OCI-LY1 (cell line): ENCODE results near the gene PTPRD.

Experiments
- H2AFZ ChIP-seq: fragments of 200-600 bp; sonication (generic), shearing (Covaris generic); 2 replicates; pipeline ENCODE4 v1.6.0; 2014; ENCODE audit warnings: antibody characterized with exemption, mild to moderate bottlenecking, low read length
- H3F3A ChIP-seq: fragments of 200-600 bp; sonication (generic), shearing (Covaris generic); 2 replicates; pipeline ENCODE4 v1.6.0; 2014; ENCODE audit warnings: mild to moderate bottlenecking, antibody characterized with exemption, low read length, moderate library complexity; ENCODE audit not compliant: insufficient read depth
- H3K27ac ChIP-seq: fragments of 200-600 bp; sonication (generic); 2 replicates; pipeline ENCODE4 v1.5.1; 2014; ENCODE audit warnings: low read length, mixed run types, mild to moderate bottlenecking, low read depth; ENCODE audit not compliant: poor library complexity, severe bottlenecking
- H3K27me3 ChIP-seq: fragments of 200-600 bp; sonication (generic); 2 replicates; pipeline ENCODE4 v1.6.0; 2014; ENCODE audit warnings: antibody characterized with exemption, mild to moderate bottlenecking, low read length, moderate library complexity; ENCODE audit not compliant: insufficient read depth
- H3K36me3 ChIP-seq: fragments of 200-600 bp; sonication (generic); 2 replicates; pipeline ENCODE4 v1.6.1; 2014; ENCODE audit warnings: mild to moderate bottlenecking, antibody characterized with exemption, low read length, moderate library complexity, mixed read lengths; ENCODE audit not compliant: insufficient read depth
- H3K4me1 ChIP-seq: fragments of 200-600 bp; sonication (generic); 2 replicates; pipeline ENCODE4 v1.5.1; 2014; ENCODE audit warnings: mild to moderate bottlenecking, low read length, moderate library complexity; ENCODE audit not compliant: insufficient read depth, severe bottlenecking
- H3K4me2 ChIP-seq: fragments of 200-600 bp; sonication (generic), shearing (Covaris generic); 2 replicates; pipeline ENCODE4 v1.6.1; 2014; ENCODE audit warnings: low read length
- H3K4me3 ChIP-seq: fragments of 200-600 bp; sonication (generic); 2 replicates; pipeline ENCODE4 v1.5.1; 2014; ENCODE audit warnings: low read length, low read depth, mild to moderate bottlenecking, mixed read lengths; ENCODE audit not compliant: poor library complexity, severe bottlenecking
- H3K79me2 ChIP-seq: fragments of 200-600 bp; shearing (Covaris generic); 2 replicates; pipeline ENCODE4 v1.6.1; 2016; ENCODE audit warnings: mixed run types, low read length, mixed read lengths; ENCODE audit not compliant: insufficient read depth
- H3K9ac ChIP-seq: fragments of 200-600 bp; sonication (generic), shearing (Covaris generic); 2 replicates; pipeline ENCODE4 v1.6.1; 2014; ENCODE audit warnings: mild to moderate bottlenecking, low read length, mixed read lengths
- H3K9me2 ChIP-seq: fragments of 200-600 bp; sonication (generic), shearing (Covaris generic); 2 replicates; pipeline ENCODE4 v1.6.1; 2014; ENCODE audit warnings: low read depth, mild to moderate bottlenecking, low read length, mixed read lengths
- H3K9me3 ChIP-seq: fragments of 200-600 bp; shearing (Covaris generic); 2 replicates; pipeline ENCODE4 v1.6.1; 2014; ENCODE audit warnings: low read length, mixed read lengths
- H4K20me1 ChIP-seq: fragments of 200-600 bp; sonication (generic), shearing (Covaris generic); 2 replicates; pipeline ENCODE4 v1.6.0; 2016; ENCODE audit warnings: mild to moderate bottlenecking, low read length; ENCODE audit not compliant: insufficient read depth
- CTCF ChIP-seq: fragments of 200-600 bp; sonication (generic), shearing (Covaris generic); IDR thresholded peaks from 2 replicates; pipeline ENCODE4 v1.5.1; 2017; ENCODE audit warnings: mild to moderate bottlenecking, antibody characterized with exemption, low read length, moderate library complexity, mixed read lengths
- EZH2 ChIP-seq: fragments of 200-600 bp; sonication (generic), shearing (Covaris generic); IDR thresholded peaks from 2 replicates; pipeline ENCODE4 v1.8.0; 2017; ENCODE audit warnings: borderline replicate concordance, mixed run types, mild to moderate bottlenecking, antibody characterized with exemption, low read length, moderate library complexity, mixed read lengths

PTPRD gene

GRCh38 chr9:9614607-9615006, 998.2 kb downstream of the PTPRD start:
- no peak for TF ChIP-seq EZH2
- H3K27me3 ChIP-seq, result no peaks in the 10 kb centered on the region
- H3K36me3 ChIP-seq, result peaks cover 5% of the 10 kb centered on the region; the same call in 1 of the 2 replicates
- peak overlapping the region; percentile 94 for H3K27ac ChIP-seq
- no peaks in the 10 kb centered on the region; the same call in 1 of the 2 replicates for H3F3A ChIP-seq
- peak overlapping the region; percentile 38 for H3K9ac ChIP-seq
- H3K79me2 ChIP-seq, result no peaks in the 10 kb centered on the region
- H3K4me3 ChIP-seq, result no peak overlapping the region
- no peak overlapping the region for H3K4me2 ChIP-seq
- H3K9me2 ChIP-seq, result no peaks in the 10 kb centered on the region
- H3K9me3 ChIP-seq, result peaks cover 7% of the 10 kb centered on the region
- H3K4me1 ChIP-seq, result peaks cover 50% of the 10 kb centered on the region
- no peak overlapping the region for H2AFZ ChIP-seq
- H4K20me1 ChIP-seq, result no peaks in the 10 kb centered on the region

- no peaks in the 10 kb centered on the region for H3K79me2 ChIP-seq
- H2AFZ ChIP-seq, result no peak overlapping the region
- H3K27me3 ChIP-seq, result no peaks in the 10 kb centered on the region
- peak overlapping the region; percentile 94 for H3K27ac ChIP-seq
- H3K9ac ChIP-seq, result no peak overlapping the region
- TF ChIP-seq CTCF, result no peak
- no peak for TF ChIP-seq EZH2
- peak overlapping the region; percentile 6; the same call in 1 of the 2 replicates for H3K4me2 ChIP-seq
- no peaks in the 10 kb centered on the region for H3K9me2 ChIP-seq
- peaks cover 5% of the 10 kb centered on the region; the same call in 1 of the 2 replicates for H3K36me3 ChIP-seq
- peaks cover 67% of the 10 kb centered on the region for H3K4me1 ChIP-seq
- no peaks in the 10 kb centered on the region; the same call in 1 of the 2 replicates for H3F3A ChIP-seq
- H3K9me3 ChIP-seq, result peaks cover 7% of the 10 kb centered on the region
- no peaks in the 10 kb centered on the region for H4K20me1 ChIP-seq
- H3K4me3 ChIP-seq, result no peak overlapping the region
Measured at GRCh38 chr9:9612755-9613154, 1000.0 kb downstream of the PTPRD start.

DNA sequence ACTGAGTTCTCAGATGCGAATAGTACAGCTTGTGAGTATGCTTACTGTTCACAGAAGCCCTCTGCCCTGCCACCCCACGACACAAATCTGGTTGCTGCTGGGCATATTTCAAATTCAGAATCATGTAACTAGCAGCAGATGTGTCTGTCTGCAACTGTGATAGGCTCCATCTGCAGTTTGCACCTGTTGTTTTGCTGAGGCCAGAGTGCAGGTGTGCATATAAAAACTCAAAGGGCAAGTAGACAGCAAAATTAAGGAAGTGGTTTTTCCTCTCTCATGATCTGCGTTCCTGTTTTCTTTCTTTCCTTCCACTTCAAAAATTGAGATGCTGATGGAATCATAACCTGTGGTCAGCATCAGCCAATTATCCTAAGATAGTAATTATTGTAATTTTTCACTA, 1000.5 kb downstream of the PTPRD start:
- no peak overlapping the region for H3K4me3 ChIP-seq
- H3K9me3 ChIP-seq, result peaks cover 7% of the 10 kb centered on the region
- peak overlapping the region; percentile 94 for H3K27ac ChIP-seq
- no peak for TF ChIP-seq EZH2
- TF ChIP-seq CTCF, result no peak
- H2AFZ ChIP-seq, result no peak overlapping the region
- H3K4me2 ChIP-seq, result peak overlapping the region; percentile 6; the same call in 1 of the 2 replicates
- H3K4me1 ChIP-seq, result peaks cover 72% of the 10 kb centered on the region
- peaks cover 5% of the 10 kb centered on the region; the same call in 1 of the 2 replicates for H3K36me3 ChIP-seq
- H3F3A ChIP-seq, result no peaks in the 10 kb centered on the region; the same call in 1 of the 2 replicates
- H3K27me3 ChIP-seq, result no peaks in the 10 kb centered on the region
- H3K79me2 ChIP-seq, result no peaks in the 10 kb centered on the region
- H4K20me1 ChIP-seq, result no peaks in the 10 kb centered on the region
- no peaks in the 10 kb centered on the region for H3K9me2 ChIP-seq
- no peak overlapping the region for H3K9ac ChIP-seq

GRCh38 chr9:9605681-9606080, 1007.1 kb downstream of the PTPRD start:
- Histone ChIP-seq H2AFZ (no peak overlapping the region), H3K79me2 (no peaks in the 10 kb centered on the region), H3K9ac (no peak overlapping the region), H3K4me3 (no peak overlapping the region), H3K27ac (no peak overlapping the region), H3K9me3 (no peaks in the 10 kb centered on the region), H3K4me1 (peaks cover 39% of the 10 kb centered on the region), H3K9me2 (no peaks in the 10 kb centered on the region), H3K27me3 (no peaks in the 10 kb centered on the region), H4K20me1 (no peaks in the 10 kb centered on the region), H3K4me2 (no peak overlapping the region), H3K36me3 (no peaks in the 10 kb centered on the region), H3F3A (no peaks in the 10 kb centered on the region)
- TF ChIP-seq CTCF (no peak), EZH2 (no peak)
